GM20431 (cell line): Measurements from ENCODE around the gene MRRF.

Experiments
- in situ Hi-C: fragments of 300-500 bp; cut with MseI, MboI; formaldehyde crosslinking; loops from one replicate; pipeline ENCODE4 v1.15.0; 2020; ENCODE audit warnings: low sequenced_read_pairs; ENCODE audit not compliant: unreplicated experiment

Gene MRRF

GRCh38 chr9:122374885-122375420, 110.3 kb downstream of the MRRF start:
- in situ Hi-C loops, result no loop called here

- in situ Hi-C loops, result no loop called here
Measured at GRCh38 chr9:122376796-122377195, 112.1 kb downstream of the MRRF start.

GRCh38 chr9:122377241-122378164, 112.8 kb downstream of the MRRF start:
- in situ Hi-C loops, result no loop called here

- in situ Hi-C loops, result no loop called here
Measured at GRCh38 chr9:122378236-122378635, 113.6 kb downstream of the MRRF start.

GRCh38 chr9:122379340-122379739, 114.7 kb downstream of the MRRF start:
- in situ Hi-C loops, result no loop called here

- in situ Hi-C loops, result no loop called here
Measured at GRCh38 chr9:122380293-122380692, 115.6 kb downstream of the MRRF start.
